Measurements from ENCODE around the gene SLC9A3.

- TF ChIP-seq CTCF (IDR thresholded peaks at IDR 0.05) (no peak), POLR2AphosphoS5 (IDR thresholded peaks at IDR 0.05) (no peak), POLR2A (IDR thresholded peaks at IDR 0.05) (no peak)
These were observed 38.2 kb downstream of the SLC9A3 start for GRCh38 chr5:485946-486491.

Measured in prostate gland (tissue), 2 donors.